GM23338 (cell line): Measurements from ENCODE around the gene MYO18B. TPM values are rescaled to one million over a fixed set of nuclear protein-coding genes. Genes with fewer than 3 reads are reported as not detected.

Source experiments
- ATAC-seq: fragments of 200-7000 bp; cut with Tn5 transposase; 3 replicates; pipeline ENCODE4 v1.9.1; 2020
- DNase-seq: peaks from one replicate; pipeline ENCODE4 v3.0.0-alpha.2; 2015; ENCODE audit warnings: low spot score
- H2AFZ ChIP-seq: fragments of 200-600 bp; sonication (generic); 2 replicates; pipeline ENCODE4 v1.8.0; 2016; ENCODE audit warnings: antibody characterized with exemption, mild to moderate bottlenecking, moderate library complexity
- H3F3A ChIP-seq: fragments of 200-600 bp; sonication (generic); replicated peaks from 2 replicates; pipeline ENCODE4 v1.8.0; 2017; ENCODE audit warnings: antibody characterized with exemption, mixed run types, low read depth
- H3K27ac ChIP-seq: fragments of 200-600 bp; sonication (generic); 2 replicates; pipeline ENCODE4 v1.6.1; 2016; ENCODE audit warnings: low read depth
- H3K27me3 ChIP-seq: fragments of 200-600 bp; sonication (generic); 2 replicates; pipeline ENCODE4 v1.8.0; 2016; ENCODE audit warnings: mild to moderate bottlenecking, mixed run types, moderate library complexity; ENCODE audit not compliant: insufficient read depth
- H3K36me3 ChIP-seq: fragments of 200-600 bp; sonication (generic); 2 replicates; pipeline ENCODE4 v1.8.0; 2016; ENCODE audit warnings: mild to moderate bottlenecking; ENCODE audit not compliant: insufficient read depth
- H3K4me1 ChIP-seq: fragments of 200-600 bp; sonication (generic); 2 replicates; pipeline ENCODE4 v1.8.0; 2016; ENCODE audit warnings: mild to moderate bottlenecking, moderate library complexity; ENCODE audit not compliant: insufficient read depth
- H3K4me2 ChIP-seq: fragments of 200-600 bp; sonication (generic); 2 replicates; pipeline ENCODE4 v1.7.1; 2017; ENCODE audit warnings: mixed run types
- H3K4me3 ChIP-seq: fragments of 200-600 bp; sonication (generic); 2 replicates; pipeline ENCODE4 v1.6.1; 2016; ENCODE audit warnings: mixed run types
- H3K79me2 ChIP-seq: fragments of 200-600 bp; sonication (generic); replicated peaks from 2 replicates; pipeline ENCODE4 v1.8.0; 2017; ENCODE audit warnings: mild to moderate bottlenecking; ENCODE audit not compliant: insufficient read depth
- H3K9me2 ChIP-seq: fragments of 200-600 bp; sonication (generic); 2 replicates; pipeline ENCODE4 v1.8.0; 2017; ENCODE audit not compliant: insufficient read depth
- H4K20me1 ChIP-seq: fragments of 200-600 bp; sonication (generic); replicated peaks from 2 replicates; pipeline ENCODE4 v1.8.0; 2017; ENCODE audit warnings: mild to moderate bottlenecking; ENCODE audit not compliant: insufficient read depth
- H3K27ac Mint-ChIP-seq: 2 replicates; pipeline ENCODE4 v1.8.0; 2020; ENCODE audit warnings: inconsistent platforms, mild to moderate bottlenecking, moderate library complexity, mixed read lengths
- H3K27me3 Mint-ChIP-seq: 3 replicates; pipeline ENCODE4 v1.8.0; 2022; ENCODE audit warnings: low read depth, mild to moderate bottlenecking, moderate library complexity, mixed read lengths, inconsistent platforms; ENCODE audit not compliant: insufficient read depth, poor library complexity
- H3K36me3 Mint-ChIP-seq: 3 replicates; pipeline ENCODE4 v1.8.0; 2021; ENCODE audit warnings: low read depth, mild to moderate bottlenecking, inconsistent platforms, moderate library complexity, mixed read lengths
- H3K4me1 Mint-ChIP-seq: 3 replicates; pipeline ENCODE4 v1.8.0; 2020; ENCODE audit warnings: mild to moderate bottlenecking, inconsistent platforms, mixed read lengths
- H3K4me3 Mint-ChIP-seq: 3 replicates; pipeline ENCODE4 v1.8.0; 2021; ENCODE audit warnings: moderate library complexity, mild to moderate bottlenecking, inconsistent platforms, mixed read lengths
- H3K9me3 Mint-ChIP-seq: 3 replicates; pipeline ENCODE4 v1.8.0; 2020; ENCODE audit warnings: moderate library complexity, mild to moderate bottlenecking, inconsistent platforms, mixed read lengths
- CREB1 ChIP-seq: fragments of 250-450 bp; sonication (Bioruptor Pico); IDR thresholded peaks from 2 replicates; pipeline ENCODE4 v1.5.0; 2020; ENCODE audit warnings: low read depth, mild to moderate bottlenecking, moderate library complexity
- CTCF ChIP-seq, 2 experiments: fragments of 200-600 bp in 1 of 2; sonication (generic) in 1 of 2; conservative IDR thresholded peaks; 2 replicates each; pipeline versions ENCODE4 v1.5.1 to v1.6.1; 2016 to 2017; ENCODE audit warnings: antibody characterized with exemption in 2 of 2, low read depth in 2 of 2, mild to moderate bottlenecking in 2 of 2, moderate library complexity in 1 of 2
- ETS1 ChIP-seq: IDR thresholded peaks from 2 replicates; pipeline ENCODE4 v1.6.1; 2016; ENCODE audit warnings: antibody characterized with exemption
- EZH2 ChIP-seq: fragments of 200-600 bp; sonication (generic); IDR thresholded peaks from one replicate; pipeline ENCODE4 v1.8.0; 2017; ENCODE audit warnings: antibody characterized with exemption, mild to moderate bottlenecking, low read depth; ENCODE audit not compliant: unreplicated experiment
- JUNB ChIP-seq: IDR thresholded peaks from one replicate; pipeline ENCODE4 v1.6.1; 2016; ENCODE audit warnings: antibody characterized with exemption; ENCODE audit not compliant: unreplicated experiment
- NANOG ChIP-seq: IDR thresholded peaks from 2 replicates; pipeline ENCODE4 v1.6.1; 2016; ENCODE audit warnings: antibody characterized with exemption, borderline replicate concordance
- POLR2AphosphoS5 ChIP-seq: IDR thresholded peaks from 2 replicates; pipeline ENCODE4 v1.6.1; 2016; ENCODE audit warnings: antibody characterized with exemption, low read depth
- STAT1 ChIP-seq: IDR thresholded peaks from one replicate; pipeline ENCODE4 v1.6.1; 2016; ENCODE audit warnings: antibody characterized with exemption; ENCODE audit not compliant: unreplicated experiment
- ZNF114 ChIP-seq: fragments of 250-450 bp; sonication (Bioruptor Pico); IDR thresholded peaks from 2 replicates; pipeline ENCODE4 v1.5.0; 2020; ENCODE audit warnings: mild to moderate bottlenecking, moderate library complexity
- ZNF331 ChIP-seq: fragments of 250-450 bp; sonication (Bioruptor Pico); IDR thresholded peaks from 2 replicates; pipeline ENCODE4 v1.5.0; 2020; ENCODE audit warnings: low read depth, mild to moderate bottlenecking, moderate library complexity
- polyA plus RNA-seq: library from polyadenylated mRNA; unstranded; fragments of >200 nt; fragmentation: Nextera tagmentation; extraction: Ambion mirVana; gene quantifications from 2 replicates; pipeline ENCODE4 v1.2.1, GENCODE V29; 2016
- total RNA-seq: library from RNA; depleted of rRNA; stranded (reverse); fragments of >200 nt; shearing (Covaris generic); gene quantifications from 2 replicates; pipeline ENCODE4 v1.2.3, GENCODE V29; 2014
- TF ChIP-seq, protein P1 (sequence below): fragments of 250-450 bp; sonication (Bioruptor Pico); IDR thresholded peaks from 2 replicates; pipeline ENCODE4 v1.5.0; 2020; ENCODE audit warnings: mild to moderate bottlenecking, moderate library complexity

Gene MYO18B
- total and polyA plus RNA-seq, 2 experiments from 2014 or later = 0.36 to 0.45 TPM

GRCh38 chr22:26043031-26043430 lies 301.0 kb downstream of the MYO18B start (continued):
- TF ChIP-seq ZNF331 (no peak), STAT1 (no peak), NANOG (no peak), JUNB (no peak), ZNF114 (CRISPR knock-in tag) (no peak), POLR2AphosphoS5 (no peak), ETS1 (no peak)

DNA sequence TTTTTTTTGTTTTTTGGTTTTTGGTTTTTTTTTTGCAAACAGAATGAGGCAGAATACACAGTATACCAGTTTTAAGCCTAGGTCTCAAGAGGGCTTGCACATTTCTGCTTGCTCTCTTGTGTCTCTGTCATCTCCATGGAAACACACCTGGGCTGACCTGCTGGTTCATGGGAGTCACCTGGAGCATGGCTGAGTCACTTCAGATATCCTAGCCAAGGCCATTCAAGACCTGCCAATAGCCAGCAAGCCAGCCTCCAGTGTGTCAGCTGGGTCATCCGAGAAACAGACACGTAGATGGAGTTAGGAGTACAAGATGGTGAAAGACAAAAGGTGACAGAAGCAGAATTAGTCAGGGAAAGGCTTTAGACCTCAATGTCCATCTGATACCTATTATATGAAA lies 303.1 kb downstream of the MYO18B start:
- no peaks in the 10 kb centered on the region for H4K20me1 ChIP-seq
- ATAC-seq = no peak
- no peaks in the 10 kb centered on the region for H3K36me3 Mint-ChIP-seq
- no peak overlapping the region for H2AFZ ChIP-seq
- H3K27me3 ChIP-seq = no peaks in the 10 kb centered on the region
- no peak overlapping the region for H3K27ac ChIP-seq
- no peaks in the 10 kb centered on the region for H3F3A ChIP-seq
- no peak overlapping the region for H3K4me3 ChIP-seq
- no peak overlapping the region for H3K4me3 Mint-ChIP-seq
- H3K27ac Mint-ChIP-seq = no peak overlapping the region
- H3K27me3 Mint-ChIP-seq = peaks cover 2% of the 10 kb centered on the region
- DNase-seq = no peak
- no peaks in the 10 kb centered on the region for H3K9me2 ChIP-seq
- H3K79me2 ChIP-seq = no peaks in the 10 kb centered on the region
- no peaks in the 10 kb centered on the region for H3K9me3 Mint-ChIP-seq
- no peak overlapping the region for H3K4me2 ChIP-seq
- H3K4me1 Mint-ChIP-seq = peaks cover 5% of the 10 kb centered on the region; the same call in 1 of the 3 replicates
- no peaks in the 10 kb centered on the region for H3K4me1 ChIP-seq
- H3K36me3 ChIP-seq = no peaks in the 10 kb centered on the region
- no peak for TF ChIP-seq CREB1 (CRISPR knock-in tag)
- no peak for TF ChIP-seq NANOG
- TF ChIP-seq POLR2AphosphoS5 = no peak
- no peak for TF ChIP-seq EZH2
- TF ChIP-seq CTCF (conservative IDR thresholded peaks at IDR 0.05; ENCODE audit: low read depth in 2 of 2) = no peak
- no peak for TF ChIP-seq STAT1
- TF ChIP-seq, protein P1, sequence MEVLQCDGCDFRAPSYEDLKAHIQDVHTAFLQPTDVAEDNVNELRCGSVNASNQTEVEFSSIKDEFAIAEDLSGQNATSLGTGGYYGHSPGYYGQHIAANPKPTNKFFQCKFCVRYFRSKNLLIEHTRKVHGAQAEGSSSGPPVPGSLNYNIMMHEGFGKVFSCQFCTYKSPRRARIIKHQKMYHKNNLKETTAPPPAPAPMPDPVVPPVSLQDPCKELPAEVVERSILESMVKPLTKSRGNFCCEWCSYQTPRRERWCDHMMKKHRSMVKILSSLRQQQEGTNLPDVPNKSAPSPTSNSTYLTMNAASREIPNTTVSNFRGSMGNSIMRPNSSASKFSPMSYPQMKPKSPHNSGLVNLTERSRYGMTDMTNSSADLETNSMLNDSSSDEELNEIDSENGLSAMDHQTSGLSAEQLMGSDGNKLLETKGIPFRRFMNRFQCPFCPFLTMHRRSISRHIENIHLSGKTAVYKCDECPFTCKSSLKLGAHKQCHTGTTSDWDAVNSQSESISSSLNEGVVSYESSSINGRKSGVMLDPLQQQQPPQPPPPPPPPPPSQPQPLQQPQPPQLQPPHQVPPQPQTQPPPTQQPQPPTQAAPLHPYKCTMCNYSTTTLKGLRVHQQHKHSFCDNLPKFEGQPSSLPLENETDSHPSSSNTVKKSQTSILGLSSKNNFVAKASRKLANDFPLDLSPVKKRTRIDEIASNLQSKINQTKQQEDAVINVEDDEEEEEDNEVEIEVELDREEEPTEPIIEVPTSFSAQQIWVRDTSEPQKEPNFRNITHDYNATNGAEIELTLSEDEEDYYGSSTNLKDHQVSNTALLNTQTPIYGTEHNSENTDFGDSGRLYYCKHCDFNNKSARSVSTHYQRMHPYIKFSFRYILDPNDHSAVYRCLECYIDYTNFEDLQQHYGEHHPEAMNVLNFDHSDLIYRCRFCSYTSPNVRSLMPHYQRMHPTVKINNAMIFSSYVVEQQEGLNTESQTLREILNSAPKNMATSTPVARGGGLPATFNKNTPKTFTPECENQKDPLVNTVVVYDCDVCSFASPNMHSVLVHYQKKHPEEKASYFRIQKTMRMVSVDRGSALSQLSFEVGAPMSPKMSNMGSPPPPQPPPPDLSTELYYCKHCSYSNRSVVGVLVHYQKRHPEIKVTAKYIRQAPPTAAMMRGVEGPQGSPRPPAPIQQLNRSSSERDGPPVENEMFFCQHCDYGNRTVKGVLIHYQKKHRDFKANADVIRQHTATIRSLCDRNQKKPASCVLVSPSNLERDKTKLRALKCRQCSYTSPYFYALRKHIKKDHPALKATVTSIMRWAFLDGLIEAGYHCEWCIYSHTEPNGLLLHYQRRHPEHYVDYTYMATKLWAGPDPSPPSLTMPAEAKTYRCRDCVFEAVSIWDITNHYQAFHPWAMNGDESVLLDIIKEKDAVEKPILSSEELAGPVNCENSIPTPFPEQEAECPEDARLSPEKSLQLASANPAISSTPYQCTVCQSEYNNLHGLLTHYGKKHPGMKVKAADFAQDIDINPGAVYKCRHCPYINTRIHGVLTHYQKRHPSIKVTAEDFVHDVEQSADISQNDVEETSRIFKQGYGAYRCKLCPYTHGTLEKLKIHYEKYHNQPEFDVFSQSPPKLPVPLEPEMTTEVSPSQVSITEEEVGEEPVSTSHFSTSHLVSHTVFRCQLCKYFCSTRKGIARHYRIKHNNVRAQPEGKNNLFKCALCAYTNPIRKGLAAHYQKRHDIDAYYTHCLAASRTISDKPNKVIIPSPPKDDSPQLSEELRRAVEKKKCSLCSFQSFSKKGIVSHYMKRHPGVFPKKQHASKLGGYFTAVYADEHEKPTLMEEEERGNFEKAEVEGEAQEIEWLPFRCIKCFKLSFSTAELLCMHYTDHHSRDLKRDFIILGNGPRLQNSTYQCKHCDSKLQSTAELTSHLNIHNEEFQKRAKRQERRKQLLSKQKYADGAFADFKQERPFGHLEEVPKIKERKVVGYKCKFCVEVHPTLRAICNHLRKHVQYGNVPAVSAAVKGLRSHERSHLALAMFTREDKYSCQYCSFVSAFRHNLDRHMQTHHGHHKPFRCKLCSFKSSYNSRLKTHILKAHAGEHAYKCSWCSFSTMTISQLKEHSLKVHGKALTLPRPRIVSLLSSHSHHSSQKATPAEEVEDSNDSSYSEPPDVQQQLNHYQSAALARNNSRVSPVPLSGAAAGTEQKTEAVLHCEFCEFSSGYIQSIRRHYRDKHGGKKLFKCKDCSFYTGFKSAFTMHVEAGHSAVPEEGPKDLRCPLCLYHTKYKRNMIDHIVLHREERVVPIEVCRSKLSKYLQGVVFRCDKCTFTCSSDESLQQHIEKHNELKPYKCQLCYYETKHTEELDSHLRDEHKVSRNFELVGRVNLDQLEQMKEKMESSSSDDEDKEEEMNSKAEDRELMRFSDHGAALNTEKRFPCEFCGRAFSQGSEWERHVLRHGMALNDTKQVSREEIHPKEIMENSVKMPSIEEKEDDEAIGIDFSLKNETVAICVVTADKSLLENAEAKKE (CRISPR knock-in tag) = no peak
- no peak for TF ChIP-seq ETS1
- TF ChIP-seq ZNF331 = no peak
- no peak for TF ChIP-seq JUNB
